Measurements from ENCODE around the gene PACSIN2. TPM values are rescaled to one million over a fixed set of nuclear protein-coding genes. Genes with fewer than 3 reads are reported as not detected.

PACSIN2 gene
- total RNA-seq, 1 experiment from 2014 or later, result 224 TPM

GRCh38 chr22:42844756-42845155 is 170.2 kb downstream of the PACSIN2 start:
- peak overlapping the region; percentile 64 for H3K27ac Mint-ChIP-seq (ENCODE audit: unreplicated experiment)
- CTCF ChIA-PET, result no interaction called here
- peak overlapping the region; percentile 22 for H3K4me3 Mint-ChIP-seq (ENCODE audit: low read depth, unreplicated experiment)
- H3K36me3 Mint-ChIP-seq (ENCODE audit: insufficient read depth, unreplicated experiment), result peaks cover 29% of the 10 kb centered on the region
- BruUV-seq (replicated peaks), result no TSS peak
- no peaks in the 10 kb centered on the region for H3K27me3 Mint-ChIP-seq (ENCODE audit: unreplicated experiment)
- peaks cover 49% of the 10 kb centered on the region for H3K4me1 Mint-ChIP-seq (ENCODE audit: low read depth, unreplicated experiment)
- TF ChIP-seq, protein P1, sequence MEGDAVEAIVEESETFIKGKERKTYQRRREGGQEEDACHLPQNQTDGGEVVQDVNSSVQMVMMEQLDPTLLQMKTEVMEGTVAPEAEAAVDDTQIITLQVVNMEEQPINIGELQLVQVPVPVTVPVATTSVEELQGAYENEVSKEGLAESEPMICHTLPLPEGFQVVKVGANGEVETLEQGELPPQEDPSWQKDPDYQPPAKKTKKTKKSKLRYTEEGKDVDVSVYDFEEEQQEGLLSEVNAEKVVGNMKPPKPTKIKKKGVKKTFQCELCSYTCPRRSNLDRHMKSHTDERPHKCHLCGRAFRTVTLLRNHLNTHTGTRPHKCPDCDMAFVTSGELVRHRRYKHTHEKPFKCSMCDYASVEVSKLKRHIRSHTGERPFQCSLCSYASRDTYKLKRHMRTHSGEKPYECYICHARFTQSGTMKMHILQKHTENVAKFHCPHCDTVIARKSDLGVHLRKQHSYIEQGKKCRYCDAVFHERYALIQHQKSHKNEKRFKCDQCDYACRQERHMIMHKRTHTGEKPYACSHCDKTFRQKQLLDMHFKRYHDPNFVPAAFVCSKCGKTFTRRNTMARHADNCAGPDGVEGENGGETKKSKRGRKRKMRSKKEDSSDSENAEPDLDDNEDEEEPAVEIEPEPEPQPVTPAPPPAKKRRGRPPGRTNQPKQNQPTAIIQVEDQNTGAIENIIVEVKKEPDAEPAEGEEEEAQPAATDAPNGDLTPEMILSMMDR (IDR thresholded peaks at IDR 0.05; ENCODE audit: unreplicated experiment), result no peak
- intact Hi-C loops (cut with micrococcal nuclease; ENCODE audit: unreplicated experiment), result no loop called here
- no peak for DNase-seq
- H3K9me3 Mint-ChIP-seq (ENCODE audit: low read depth, unreplicated experiment), result no peaks in the 10 kb centered on the region

DNA sequence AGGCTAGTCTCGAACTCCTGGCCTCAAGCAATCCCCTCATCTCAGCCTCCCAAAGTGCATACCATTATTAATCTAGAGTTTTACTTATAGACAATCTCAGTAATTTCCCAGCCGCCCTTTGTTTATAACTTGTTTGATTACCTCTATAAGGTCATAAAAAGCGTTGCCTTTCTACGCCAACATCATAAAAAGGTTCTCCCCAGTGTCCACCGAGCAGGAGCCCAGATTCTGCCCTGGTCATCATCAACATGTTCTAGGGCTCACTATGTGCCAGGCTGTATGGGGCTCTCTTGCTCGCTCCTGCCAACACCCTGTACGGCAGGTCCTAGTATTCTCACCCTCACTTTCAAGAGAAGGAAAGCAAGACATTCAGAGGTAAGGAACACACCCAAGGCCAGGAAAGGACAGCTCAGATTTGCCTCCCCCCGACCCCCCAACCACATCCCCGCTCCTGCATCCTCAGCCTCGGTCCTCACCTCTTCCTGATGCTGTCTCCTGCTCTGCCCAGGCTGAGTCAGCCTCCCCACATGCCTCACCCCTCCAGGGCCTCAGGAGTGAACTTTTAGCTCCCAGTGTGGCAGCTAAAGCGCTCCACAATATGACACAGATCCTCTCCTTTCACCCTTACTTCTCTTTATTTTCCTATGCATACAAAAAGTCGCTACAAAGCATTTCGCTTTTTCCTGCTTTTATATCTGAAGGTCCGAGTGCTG is 172.1 kb downstream of the PACSIN2 start:
- CTCF ChIA-PET, result interaction anchor here (1.9 kb wide), 1 partner anchor 25 kb away, joined by 4 read pairs; no protein-coding TSS in a partner anchor
- TF ChIP-seq, protein P1 (IDR thresholded peaks at IDR 0.05; ENCODE audit: unreplicated experiment), result no peak
- peaks cover 44% of the 10 kb centered on the region for H3K4me1 Mint-ChIP-seq (ENCODE audit: low read depth, unreplicated experiment)
- H3K9me3 Mint-ChIP-seq (ENCODE audit: low read depth, unreplicated experiment), result no peaks in the 10 kb centered on the region
- no peak overlapping the region for H3K27ac Mint-ChIP-seq (ENCODE audit: unreplicated experiment)
- H3K4me3 Mint-ChIP-seq (ENCODE audit: low read depth, unreplicated experiment), result no peak overlapping the region
- H3K27me3 Mint-ChIP-seq (ENCODE audit: unreplicated experiment), result no peaks in the 10 kb centered on the region
- peaks cover 38% of the 10 kb centered on the region for H3K36me3 Mint-ChIP-seq (ENCODE audit: insufficient read depth, unreplicated experiment)
- no TSS peak for BruUV-seq (replicated peaks)
- intact Hi-C loops (cut with micrococcal nuclease; ENCODE audit: unreplicated experiment), result no loop called here
- no peak for DNase-seq

DNA sequence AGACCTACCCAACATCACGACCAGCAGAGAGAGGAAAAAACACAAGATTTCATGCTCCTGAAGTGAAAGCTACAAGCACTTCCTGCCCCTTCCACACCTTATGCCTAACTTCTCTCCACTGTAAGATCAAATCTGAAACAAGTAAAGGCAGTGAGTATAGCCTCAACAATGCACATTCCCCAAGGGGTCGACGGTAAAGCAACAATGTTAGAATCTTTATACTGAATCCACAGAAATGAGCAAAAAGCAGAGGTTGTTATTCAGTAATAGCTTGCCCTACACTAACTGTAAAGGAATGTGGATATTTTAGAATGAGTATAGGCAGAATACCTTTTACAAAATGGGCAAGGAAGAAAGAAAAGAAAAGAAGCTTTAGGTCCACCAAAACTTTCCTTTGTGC is 173.5 kb downstream of the PACSIN2 start:
- BruUV-seq (replicated peaks), result no TSS peak
- Mint-ChIP-seq H3K27ac (ENCODE audit: unreplicated experiment) (no peak overlapping the region), H3K9me3 (ENCODE audit: low read depth, unreplicated experiment) (no peaks in the 10 kb centered on the region), H3K4me1 (ENCODE audit: low read depth, unreplicated experiment) (peaks cover 44% of the 10 kb centered on the region), H3K4me3 (ENCODE audit: low read depth, unreplicated experiment) (no peak overlapping the region), H3K27me3 (ENCODE audit: unreplicated experiment) (no peaks in the 10 kb centered on the region), H3K36me3 (ENCODE audit: insufficient read depth, unreplicated experiment) (peaks cover 37% of the 10 kb centered on the region)
- intact Hi-C loops (cut with micrococcal nuclease; ENCODE audit: unreplicated experiment), result no loop called here
- CTCF ChIA-PET, result interaction anchor here (0.7 to 1.9 kb wide), 5 partner anchors 8 to 111 kb away, joined by 3 to 8 read pairs (median 4); no protein-coding TSS in a partner anchor
- DNase-seq, result no peak
- TF ChIP-seq, protein P1 (IDR thresholded peaks at IDR 0.05; ENCODE audit: unreplicated experiment), result no peak

GRCh38 chr22:42837556-42837955 is 177.4 kb downstream of the PACSIN2 start:
- CTCF ChIA-PET, result no interaction called here
- intact Hi-C loops (cut with micrococcal nuclease; ENCODE audit: unreplicated experiment), result no loop called here
- Mint-ChIP-seq H3K9me3 (ENCODE audit: low read depth, unreplicated experiment) (no peaks in the 10 kb centered on the region), H3K27me3 (ENCODE audit: unreplicated experiment) (no peaks in the 10 kb centered on the region), H3K4me3 (ENCODE audit: low read depth, unreplicated experiment) (no peak overlapping the region), H3K36me3 (ENCODE audit: insufficient read depth, unreplicated experiment) (peaks cover 25% of the 10 kb centered on the region), H3K4me1 (ENCODE audit: low read depth, unreplicated experiment) (peaks cover 18% of the 10 kb centered on the region), H3K27ac (ENCODE audit: unreplicated experiment) (no peak overlapping the region)
- no TSS peak for BruUV-seq (replicated peaks)
- no peak for DNase-seq
- TF ChIP-seq, protein P1 (IDR thresholded peaks at IDR 0.05; ENCODE audit: unreplicated experiment), result no peak

All from Calu3 (cell line).